Measurements from ENCODE around the gene METAP1D. TPM values are rescaled to one million over a fixed set of nuclear protein-coding genes. Genes with fewer than 3 reads are reported as not detected.

The METAP1D gene
- total RNA-seq, 1 experiment from 2014 or later, result 15.8 TPM

DNA sequence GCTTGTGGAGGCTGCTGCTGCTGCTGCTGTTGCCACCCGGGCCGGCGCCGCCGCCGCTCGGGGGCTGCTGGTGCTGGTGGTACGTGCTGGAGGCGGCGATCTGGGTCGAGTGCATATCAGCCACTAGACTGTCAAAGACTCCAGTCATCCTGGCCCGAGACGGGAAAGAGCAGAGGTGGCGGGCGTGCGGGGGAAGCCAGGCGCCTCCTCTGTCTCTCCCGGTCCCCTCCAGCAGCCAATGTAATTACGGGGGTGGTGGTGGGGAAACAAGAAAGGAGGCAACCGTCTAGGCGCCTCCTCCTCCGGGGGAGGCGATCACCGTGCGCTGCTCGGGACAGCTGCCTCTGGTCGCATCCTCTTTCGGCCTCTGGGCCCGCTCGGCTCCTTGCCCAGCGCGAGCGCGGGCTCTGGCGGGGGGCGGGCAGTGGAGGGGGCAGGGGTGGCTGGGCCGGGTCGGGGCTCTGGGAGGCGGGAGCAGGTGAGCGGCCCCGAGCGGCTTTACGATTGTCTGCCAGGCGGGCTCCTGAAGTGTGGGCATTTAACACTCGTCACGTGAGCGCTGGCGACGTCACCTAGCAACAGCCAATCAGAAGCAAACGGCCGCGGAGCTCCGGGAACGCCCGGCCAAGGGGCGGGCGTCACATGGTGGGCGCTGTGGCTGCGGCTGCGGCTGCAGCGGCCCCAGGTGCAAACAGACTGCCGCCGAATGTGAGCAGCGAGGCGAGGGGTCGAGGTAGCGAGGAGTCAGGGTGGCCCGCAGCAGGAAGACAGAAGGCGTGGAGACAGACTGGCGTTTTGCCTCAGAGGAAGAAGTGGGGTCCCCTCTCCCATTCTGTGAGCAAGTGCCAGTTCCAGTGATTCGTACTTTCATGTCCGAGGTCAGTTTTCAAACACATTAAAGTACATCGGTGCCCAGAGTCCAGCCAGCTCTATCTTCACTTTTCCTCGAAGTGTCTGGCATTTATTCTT lies 102.9 kb downstream of the METAP1D start, which contains the start of gene DLX2:
DLX2 (minus strand) TSS at position 510 of the 969 bp plus-strand sequence; CDS start at position 148, 362 bp downstream.
- peak within 1 kb of the TSS; percentile 63 for H3K9ac ChIP-seq (ENCODE audit: low read length)
- H3K79me2 ChIP-seq (ENCODE audit: insufficient read depth, low read length), result no peaks in the 10 kb centered on the region
- peak within 1 kb of the TSS; percentile 94 for H2AFZ ChIP-seq (ENCODE audit: low read depth, low read length, poor library complexity, severe bottlenecking)
- no peaks in the 10 kb centered on the region for H4K20me1 ChIP-seq (ENCODE audit: insufficient read depth)
- no TSS peak for BruUV-seq (replicated peaks)
- intact Hi-C loops (cut with micrococcal nuclease), result loop anchor here (1.0 to 5.0 kb wide), 4 partner anchors 94 to 528 kb away; no protein-coding TSS in a partner anchor
- no peaks in the 10 kb centered on the region for H3K9me3 ChIP-seq (ENCODE audit: control insufficient read depth in 1 of 2, insufficient read depth in 1 of 2, low read depth in 1 of 2, low read length in 2 of 2)
- peak within 1 kb of the TSS; percentile 53; the same call in 1 of the 2 replicates for H3K27ac ChIP-seq (ENCODE audit: low read depth, low read length)
- ChIA-PET POLR2A (interaction anchor here (0.6 to 1.0 kb wide), 7 partner anchors 8 to 289 kb away, joined by 3 read pairs; partner anchors contain the start of gene HAT1), CTCF (interaction anchor here (0.6 to 2.0 kb wide), 12 partner anchors 8 to 529 kb away, joined by 3 to 8 read pairs (median 4); no protein-coding TSS in a partner anchor), RAD21 (ENCODE audit: low non-redundant PET in 1 of 2, low total read pairs in 2 of 2, uncharacterized antibody in 2 of 2, unreplicated experiment in 2 of 2) (interaction anchor here in 1 of 2 experiments (0.6 kb wide), 1 partner anchor 70 kb away, joined by 4 read pairs; no protein-coding TSS in a partner anchor)
- peak; percentile 69 for TF ChIP-seq POLR2AphosphoS5 (IDR thresholded peaks at IDR 0.05; ENCODE audit: low read depth, low read length)
- no peak for TF ChIP-seq CEBPB (IDR thresholded peaks at IDR 0.05; ENCODE audit: low read depth)
- no peaks in the 10 kb centered on the region for H3K36me3 ChIP-seq (ENCODE audit: control insufficient read depth in 1 of 2, insufficient read depth in 2 of 2, low read length in 2 of 2)
- peak within 1 kb of the TSS; percentile 60 to 64 for H3K4me3 ChIP-seq (replicated peaks in 1 of 2; ENCODE audit: low read depth in 1 of 2, low read length in 2 of 2)
- ATAC-seq (peak; percentile 71), DNase-seq (ENCODE audit: low read depth, low spot score) (peak; percentile 85)
- H3K27me3 ChIP-seq (ENCODE audit: insufficient read depth, low read length), result no peaks in the 10 kb centered on the region
- H3K4me2 ChIP-seq (ENCODE audit: low read length), result peak within 1 kb of the TSS; percentile 86
- H3K4me1 ChIP-seq (ENCODE audit: control insufficient read depth in 1 of 2, insufficient read depth in 2 of 2, low read length in 2 of 2), result peaks cover 41 to 56% of the 10 kb centered on the region in 2 experiments
- H3K9me2 ChIP-seq (ENCODE audit: insufficient read depth), result no peaks in the 10 kb centered on the region

- H3K9me3 ChIP-seq (ENCODE audit: control insufficient read depth in 1 of 2, insufficient read depth in 1 of 2, low read depth in 1 of 2, low read length in 2 of 2), result no peaks in the 10 kb centered on the region
- no peaks in the 10 kb centered on the region for H3K79me2 ChIP-seq (ENCODE audit: insufficient read depth, low read length)
- intact Hi-C loops (cut with micrococcal nuclease), result loop anchor here (1.0 to 5.0 kb wide), 6 partner anchors 95 to 529 kb away; no protein-coding TSS in a partner anchor
- POLR2A ChIA-PET, result interaction anchor here (0.6 to 1.0 kb wide), 7 partner anchors 8 to 290 kb away, joined by 3 read pairs; partner anchors contain the start of gene HAT1
- RAD21 ChIA-PET (ENCODE audit: low non-redundant PET in 1 of 2, low total read pairs in 2 of 2, uncharacterized antibody in 2 of 2, unreplicated experiment in 2 of 2), result no interaction called here
- ATAC-seq, result peak; percentile 56
- H3K36me3 ChIP-seq (ENCODE audit: control insufficient read depth in 1 of 2, insufficient read depth in 2 of 2, low read length in 2 of 2), result no peaks in the 10 kb centered on the region
- no peaks in the 10 kb centered on the region for H3K27me3 ChIP-seq (ENCODE audit: insufficient read depth, low read length)
- peak; percentile 81 for DNase-seq (ENCODE audit: low read depth, low spot score)
- peak overlapping the region; percentile 60 to 64 for H3K4me3 ChIP-seq (replicated peaks in 1 of 2; ENCODE audit: low read depth in 1 of 2, low read length in 2 of 2)
- peak overlapping the region; percentile 94 for H2AFZ ChIP-seq (ENCODE audit: low read depth, low read length, poor library complexity, severe bottlenecking)
- peaks cover 31 to 46% of the 10 kb centered on the region in 2 experiments for H3K4me1 ChIP-seq (ENCODE audit: control insufficient read depth in 1 of 2, insufficient read depth in 2 of 2, low read length in 2 of 2)
- peak overlapping the region; percentile 63 for H3K9ac ChIP-seq (ENCODE audit: low read length)
- H3K4me2 ChIP-seq (ENCODE audit: low read length), result peak overlapping the region; percentile 86
- BruUV-seq (replicated peaks), result no TSS peak
- CTCF ChIA-PET, result interaction anchor here (1.0 to 2.5 kb wide), 15 partner anchors 9 to 530 kb away, joined by 3 to 8 read pairs (median 4); no protein-coding TSS in a partner anchor
- TF ChIP-seq SP1 (IDR thresholded peaks at IDR 0.05; ENCODE audit: low read depth) (no peak), JUND (IDR thresholded peaks at IDR 0.05) (no peak), EZH2phosphoT487 (IDR thresholded peaks at IDR 0.05; ENCODE audit: borderline replicate concordance) (no peak), ELF1 (IDR thresholded peaks at IDR 0.05; ENCODE audit: borderline replicate concordance, low read depth) (no peak), YY1 (IDR thresholded peaks at IDR 0.05; ENCODE audit: extremely low read depth, insufficient replicate concordance, low read depth, low read length) (peak; percentile 5), RAD21 (IDR thresholded peaks at IDR 0.05; ENCODE audit: low read depth) (no peak), CEBPB (IDR thresholded peaks at IDR 0.05; ENCODE audit: low read depth) (no peak), CTCF (IDR thresholded peaks at IDR 0.05 in 2 of 3, conservative IDR thresholded peaks at IDR 0.05 in 1 of 3; ENCODE audit: borderline replicate concordance in 1 of 3, insufficient read depth in 1 of 3, low read depth in 2 of 3, low read length in 2 of 3) (peak in 2 of 3 experiments; percentile 93 to 98; a peak in 4 of 6 replicates)
- H4K20me1 ChIP-seq (ENCODE audit: insufficient read depth), result no peaks in the 10 kb centered on the region
- H3K9me2 ChIP-seq (ENCODE audit: insufficient read depth), result no peaks in the 10 kb centered on the region
- no peak overlapping the region for H3K27ac ChIP-seq (ENCODE audit: low read depth, low read length)
These were observed 103.9 kb downstream of the METAP1D start for GRCh38 chr2:172103471-172104272.

All from HCT116 (cell line).